HG03575 (cell line): ENCODE measurements around the gene SAPCD2.

Experiments used
- ATAC-seq: cut with Tn5 transposase; IDR thresholded peaks from one replicate; pipeline ENCODE4 v1.9.1; 2021; ENCODE audit not compliant: unreplicated experiment, insufficient number of reproducible peaks, low FRiP score; ENCODE audit errors: extremely low read depth

SAPCD2 gene

DNA sequence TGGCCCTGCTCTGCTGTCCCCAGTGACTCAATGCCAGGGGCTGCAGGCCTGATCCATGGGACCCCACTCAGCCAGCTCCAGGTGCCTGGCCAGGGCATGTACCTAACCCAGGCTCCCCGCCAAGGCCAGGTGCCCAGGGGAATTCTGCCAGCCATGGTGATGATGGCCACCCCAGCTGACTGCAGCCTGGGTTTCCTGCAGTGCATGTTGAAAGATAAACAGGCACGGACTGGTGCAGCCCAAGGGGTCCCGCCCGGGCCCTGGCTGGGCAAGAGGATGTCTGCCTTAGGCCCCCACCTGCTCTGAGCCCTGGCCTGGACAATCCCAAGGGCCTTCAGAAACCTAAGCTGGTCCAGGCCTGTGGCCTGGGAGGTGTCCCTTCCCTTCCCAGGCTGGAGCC lies 43.5 kb downstream of the SAPCD2 start:
- no peak for ATAC-seq

DNA sequence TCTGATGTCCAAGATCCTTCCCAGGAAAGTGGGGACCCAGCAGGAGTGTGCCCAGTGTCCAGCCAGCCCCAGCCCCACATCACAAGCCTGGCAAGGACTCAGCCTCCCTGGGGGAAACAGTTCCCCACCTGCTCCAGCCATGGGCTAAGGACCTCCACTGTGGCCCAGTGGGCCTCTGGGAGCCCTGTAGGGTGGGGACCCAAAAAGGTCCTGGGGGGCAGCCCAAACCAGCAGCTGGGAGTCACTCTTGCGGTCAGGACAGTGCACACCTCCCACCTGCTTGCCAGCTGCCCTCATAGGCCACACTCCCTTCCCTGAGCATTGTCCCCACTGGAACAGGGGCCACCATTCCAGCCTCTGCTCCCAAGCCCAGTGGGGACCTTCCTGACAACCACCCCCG lies 44.0 kb downstream of the SAPCD2 start:
- no peak for ATAC-seq

DNA sequence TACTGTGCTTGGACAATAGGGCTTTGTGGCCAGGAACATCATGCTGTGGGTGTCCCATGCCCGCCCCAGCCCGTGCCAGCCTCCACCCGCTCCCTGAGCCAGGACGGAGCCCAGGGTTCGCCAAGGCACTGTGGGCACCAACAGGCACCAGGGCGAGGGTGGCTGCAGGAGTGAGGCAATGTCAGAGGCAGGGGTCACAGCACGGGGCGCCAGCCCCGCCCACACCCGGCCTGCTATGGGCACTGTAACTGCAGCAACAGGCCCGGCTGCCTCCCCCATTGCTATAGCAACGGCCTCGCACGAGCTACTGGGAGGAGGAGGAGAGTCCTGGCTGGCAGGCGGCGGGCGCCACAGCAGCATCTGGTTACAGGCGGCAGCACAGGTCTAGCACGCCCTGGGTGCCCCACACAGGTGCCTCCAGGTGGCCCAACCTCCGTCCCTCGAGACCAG lies 44.8 kb downstream of the SAPCD2 start:
- no peak for ATAC-seq

DNA sequence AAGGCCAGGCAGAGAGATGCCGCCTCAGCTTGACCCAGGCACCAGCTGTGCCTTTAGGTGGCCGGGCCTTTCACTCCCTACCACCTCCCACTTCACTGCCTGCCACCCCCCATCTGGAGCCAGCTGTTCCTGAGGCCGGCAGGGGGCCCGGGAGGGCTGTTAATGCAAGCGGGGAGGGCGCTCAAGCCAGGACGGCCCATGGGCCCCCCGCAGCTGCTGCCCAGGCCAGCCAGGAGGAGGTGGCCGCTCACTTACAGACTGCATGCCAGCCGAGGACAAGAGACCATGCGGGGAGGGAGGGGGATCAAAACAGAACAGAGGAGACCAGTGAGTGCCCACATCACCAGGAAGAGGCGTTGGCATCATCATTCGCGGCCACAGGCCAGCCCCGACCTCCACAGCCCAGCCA lies 46.8 kb downstream of the SAPCD2 start:
- ATAC-seq = no peak

DNA sequence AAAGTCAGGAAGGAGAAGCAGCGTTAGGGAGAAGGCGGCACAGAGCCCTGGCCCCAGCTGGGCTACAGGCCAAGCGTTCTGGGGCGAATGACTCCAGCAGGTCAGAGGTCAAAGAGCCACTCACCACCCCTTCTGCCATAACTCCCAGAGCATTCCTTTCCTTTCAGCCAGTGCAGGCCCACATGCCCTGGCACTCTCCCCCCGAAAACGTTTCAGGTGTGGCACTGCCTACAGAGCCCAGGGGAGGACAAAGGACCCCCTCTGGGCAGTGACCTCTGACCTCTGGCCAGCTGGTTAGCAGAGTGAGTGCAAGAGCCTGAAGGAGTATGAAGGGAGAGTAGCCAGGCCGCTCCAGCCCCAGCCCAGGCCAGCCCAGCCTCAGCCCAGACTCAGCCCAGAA lies 47.2 kb downstream of the SAPCD2 start:
- no peak for ATAC-seq

DNA sequence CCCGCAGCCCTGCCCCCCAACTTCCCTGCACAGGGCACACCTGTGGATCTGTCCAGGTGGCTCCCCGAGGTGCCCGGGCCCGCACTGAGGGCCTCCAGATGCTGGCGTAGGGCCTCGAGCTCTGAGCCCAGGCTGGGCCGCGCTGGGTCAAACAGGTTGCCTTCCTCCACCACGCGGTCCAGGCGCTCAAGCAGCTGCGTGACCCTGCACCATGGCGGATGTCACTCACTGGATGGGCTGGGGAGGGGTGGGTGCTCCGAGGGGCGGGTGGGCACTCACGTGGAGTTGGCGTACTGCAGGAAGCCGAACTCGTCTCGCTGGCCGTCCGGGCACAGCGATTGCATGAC lies 47.7 kb downstream of the SAPCD2 start:
- no peak for ATAC-seq

DNA sequence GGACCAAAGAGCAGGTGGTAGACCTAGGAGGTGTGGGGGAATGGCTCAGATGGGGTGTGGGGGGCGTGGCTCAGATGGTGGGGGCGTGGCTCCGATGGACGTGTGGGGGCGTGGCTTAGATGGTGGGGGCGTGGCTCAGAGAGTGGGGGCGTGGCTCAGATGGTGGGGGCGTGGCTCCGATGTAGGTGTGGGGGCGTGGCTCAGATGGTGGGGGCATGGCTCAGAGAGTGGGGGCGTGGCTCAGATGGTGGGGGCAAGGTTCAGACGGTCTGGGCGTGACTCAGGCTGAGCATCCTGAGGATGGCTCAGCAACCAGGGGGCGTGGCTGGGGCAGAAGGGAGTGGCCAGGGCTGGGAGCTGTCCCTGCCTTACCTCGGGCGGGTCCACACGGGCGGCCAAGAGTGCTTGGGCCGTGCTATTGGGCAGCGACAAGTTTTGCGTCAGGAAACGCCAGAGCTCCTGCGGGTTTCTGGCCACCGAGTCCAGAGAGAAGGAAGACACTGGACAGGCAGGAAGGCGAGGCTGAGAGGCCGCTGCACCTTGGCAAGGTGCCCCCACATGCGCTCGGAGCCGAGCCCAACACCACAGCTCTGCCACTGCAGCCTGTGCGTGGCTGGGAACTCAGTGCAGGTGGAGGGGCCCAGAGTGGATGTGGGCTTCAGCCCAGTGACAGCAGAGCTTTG lies 48.2 kb downstream of the SAPCD2 start:
- no peak for ATAC-seq

DNA sequence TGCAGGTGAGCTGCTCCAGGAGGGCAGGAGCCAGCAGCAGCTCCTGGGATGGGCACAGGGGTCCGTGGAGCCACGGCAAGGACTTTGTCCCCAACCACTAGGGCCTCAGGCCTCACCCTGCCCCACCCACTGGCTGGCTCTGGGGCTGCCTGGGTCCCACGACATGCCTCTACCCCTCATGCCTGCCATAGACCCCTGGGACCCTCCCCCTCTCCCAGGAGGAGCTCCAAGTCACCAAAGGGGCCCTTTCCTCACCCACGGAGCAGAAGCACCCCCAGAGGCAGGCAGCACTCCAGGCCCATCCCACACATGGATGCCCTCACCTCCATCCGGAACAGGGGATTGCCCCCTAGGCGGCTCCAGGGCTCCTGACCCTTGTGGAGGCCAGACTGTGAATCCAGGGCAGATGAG lies 48.8 kb downstream of the SAPCD2 start:
- ATAC-seq = no peak

DNA sequence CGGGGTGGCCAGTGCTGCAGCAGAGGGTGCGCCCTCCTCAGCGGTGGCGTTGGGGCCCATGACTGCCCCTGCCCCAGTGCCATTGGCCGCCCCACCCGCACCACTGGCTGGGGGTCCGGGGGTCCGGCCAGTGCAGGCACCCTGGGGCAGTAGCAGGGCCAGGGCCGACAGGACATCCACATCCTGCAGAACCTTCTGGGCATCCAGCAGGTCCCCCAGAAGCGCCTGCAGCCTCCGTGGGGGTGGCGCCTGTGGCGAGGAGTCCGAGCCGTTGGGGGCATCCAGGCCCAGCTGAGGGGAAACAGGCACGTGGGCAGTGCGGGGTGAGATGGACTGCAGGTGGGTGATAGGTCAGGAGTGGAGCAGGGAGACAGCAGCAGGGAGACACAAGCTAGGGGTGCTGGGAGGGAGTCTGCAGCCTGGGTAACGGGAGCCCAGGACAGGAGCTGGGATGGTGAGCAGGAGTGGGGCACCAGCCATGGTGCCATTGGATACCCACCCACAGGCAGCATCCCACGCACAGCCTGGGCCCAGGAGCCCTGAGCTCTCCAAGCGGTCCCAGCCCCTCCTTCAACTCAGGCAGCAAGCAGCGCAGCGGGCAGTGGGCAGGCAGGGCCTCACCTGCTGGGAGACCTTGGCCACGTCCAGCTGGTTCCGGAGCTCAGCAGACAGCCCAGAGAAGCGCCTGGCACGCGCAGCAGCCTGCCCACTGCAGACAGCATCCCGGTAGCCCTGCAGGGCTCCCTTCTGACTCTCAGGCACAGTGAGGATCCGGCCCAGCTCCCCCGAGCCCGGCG lies 49.4 kb downstream of the SAPCD2 start:
- ATAC-seq = no peak

DNA sequence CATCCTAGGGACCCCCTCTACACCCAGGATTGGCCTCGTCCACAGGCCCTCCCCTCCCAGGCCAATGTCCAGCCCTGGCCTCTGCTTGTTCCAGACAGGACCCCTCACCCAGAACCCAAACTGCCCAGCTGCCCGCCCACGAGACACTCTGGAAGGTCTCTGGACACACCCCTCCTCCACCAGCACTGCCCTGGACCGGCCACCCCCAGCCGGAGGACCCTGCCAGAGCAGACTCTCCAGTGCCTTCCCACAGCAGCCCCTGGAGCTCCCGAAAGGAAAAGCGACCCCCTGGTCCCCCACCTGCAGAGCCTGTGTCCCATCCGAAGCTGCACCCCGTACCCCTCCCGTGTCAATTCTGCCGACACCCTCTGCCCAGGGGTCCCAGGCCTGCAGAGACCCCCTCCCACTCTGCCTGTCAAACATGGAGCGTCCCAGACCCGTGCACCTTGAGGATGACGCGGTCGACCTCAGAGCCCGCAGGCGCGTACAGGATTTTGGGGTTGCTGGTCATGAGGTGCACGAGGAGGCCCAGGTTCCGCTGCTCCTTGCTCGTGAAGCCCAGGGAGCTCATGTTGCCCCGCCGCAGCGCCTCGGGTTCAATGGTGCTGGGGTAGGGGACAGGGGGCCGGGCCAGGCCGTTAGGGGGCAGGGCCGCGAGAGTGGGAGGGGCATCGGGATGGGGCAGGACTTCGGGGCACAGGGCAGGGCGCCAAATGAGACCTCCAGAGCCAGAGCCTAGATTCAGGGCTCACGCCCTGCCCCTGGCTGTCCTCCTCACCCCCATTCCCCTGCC lies 50.3 kb downstream of the SAPCD2 start:
- no peak for ATAC-seq

DNA sequence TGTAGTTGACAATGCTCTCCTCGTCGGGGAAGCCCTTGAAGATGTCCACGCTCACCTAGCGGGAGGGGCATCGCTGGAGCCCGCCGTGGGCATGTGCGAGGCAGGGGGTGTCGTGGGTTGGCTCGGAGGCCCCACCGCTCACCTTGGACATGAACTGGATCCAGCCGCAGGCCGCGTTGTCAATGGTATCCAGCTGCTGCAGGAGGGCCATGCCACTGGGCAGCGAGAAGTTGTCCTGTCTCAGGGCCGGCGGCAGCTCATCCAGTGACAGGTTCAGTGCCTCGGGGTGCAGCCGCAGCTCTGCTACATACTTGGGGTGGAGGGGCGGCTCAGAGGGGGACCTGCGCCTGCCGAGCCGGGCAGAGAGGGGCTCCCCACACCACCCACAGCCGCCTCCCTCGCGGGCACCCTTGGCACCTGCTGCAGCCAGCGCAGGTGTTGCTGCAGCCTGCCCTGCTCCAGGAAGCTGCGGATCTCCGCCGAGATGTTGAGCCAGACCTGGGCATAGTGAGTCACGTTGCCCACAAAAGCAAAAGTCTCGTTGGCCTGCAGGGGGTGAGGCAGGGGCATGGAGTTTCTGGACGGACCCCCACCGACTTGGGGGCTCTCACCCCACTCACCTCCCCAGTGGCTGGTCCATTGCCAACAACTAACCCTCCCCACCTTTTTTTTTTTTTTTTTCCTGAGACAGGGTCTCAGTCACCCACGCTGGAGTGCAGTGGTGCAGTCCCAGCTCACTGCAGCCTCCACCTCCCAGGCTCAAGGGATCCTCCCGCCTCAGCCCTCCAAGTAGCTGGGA lies 51.4 kb downstream of the SAPCD2 start:
- ATAC-seq = no peak

DNA sequence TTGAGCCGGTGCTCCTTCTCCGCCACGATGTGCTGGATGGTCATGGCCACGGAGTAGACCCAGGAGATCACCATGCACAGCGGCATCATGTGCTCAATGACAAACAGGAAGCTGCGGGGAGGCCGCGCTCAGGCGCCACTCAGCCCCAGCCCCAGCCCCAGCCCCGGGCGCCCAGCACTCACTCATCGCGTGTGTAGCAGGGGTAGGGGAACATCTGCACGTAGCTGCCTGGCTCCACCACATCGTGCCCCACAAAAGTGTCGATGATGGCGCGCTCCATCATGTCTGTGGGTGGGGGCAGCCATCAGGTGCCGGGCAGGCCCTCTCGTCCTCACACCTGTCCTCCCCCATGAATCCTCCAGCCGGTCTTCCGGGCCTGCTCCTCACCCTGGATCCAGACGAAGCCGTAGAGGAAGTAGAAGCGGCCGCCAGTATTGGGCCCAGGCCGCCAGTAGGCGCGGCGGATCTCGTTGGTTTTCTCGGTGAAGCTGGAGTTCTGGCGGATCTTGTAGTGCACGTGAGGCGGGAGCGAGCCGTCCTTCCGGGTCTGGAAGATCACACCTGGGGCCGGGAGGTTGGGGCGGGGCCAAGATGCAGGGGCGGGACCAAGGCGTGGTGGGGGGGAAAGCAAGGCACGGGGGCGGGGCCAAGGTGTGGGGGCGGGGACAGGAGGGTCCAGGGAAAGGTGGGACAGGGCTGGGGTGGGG lies 52.4 kb downstream of the SAPCD2 start:
- no peak for ATAC-seq

DNA sequence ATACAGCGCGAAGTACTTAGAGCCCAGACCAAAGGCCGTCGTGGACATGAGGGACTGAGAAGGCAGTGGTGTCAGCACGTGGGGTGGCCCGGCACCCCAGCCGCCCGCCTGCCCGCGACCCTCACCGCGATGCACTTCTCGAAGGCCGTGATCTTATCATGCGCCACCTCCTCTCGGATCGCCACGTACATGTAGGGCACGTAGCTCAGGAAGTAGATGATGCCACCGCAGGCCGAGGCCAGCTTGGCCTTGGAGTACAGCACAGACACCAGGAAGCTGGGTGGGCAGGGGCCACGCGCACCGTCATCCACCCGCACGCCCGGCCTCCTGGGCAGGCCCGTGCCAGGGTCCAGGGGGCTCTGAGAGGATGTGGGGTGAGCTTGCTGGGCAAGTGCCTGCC lies 53.3 kb downstream of the SAPCD2 start:
- ATAC-seq = no peak

DNA sequence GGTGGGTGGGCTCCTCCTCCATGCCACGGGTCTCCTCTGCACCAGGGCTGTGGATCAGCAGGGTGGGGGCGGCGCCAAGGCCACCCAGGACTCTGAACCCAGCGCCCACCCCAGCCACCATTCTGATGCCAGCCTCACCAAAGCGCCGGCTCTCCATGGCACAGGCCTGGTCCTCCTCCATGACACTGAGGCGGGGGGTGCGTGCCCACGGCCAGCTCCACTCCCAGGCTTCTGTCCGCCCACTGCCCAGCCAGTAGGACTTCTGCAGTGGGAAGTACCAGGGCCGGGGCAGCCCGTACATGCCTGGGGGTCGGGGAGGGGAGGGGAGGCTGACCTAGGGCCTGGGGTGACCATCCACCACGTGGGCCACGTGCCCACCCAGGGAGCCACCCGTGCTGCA lies 53.9 kb downstream of the SAPCD2 start:
- ATAC-seq = no peak

DNA sequence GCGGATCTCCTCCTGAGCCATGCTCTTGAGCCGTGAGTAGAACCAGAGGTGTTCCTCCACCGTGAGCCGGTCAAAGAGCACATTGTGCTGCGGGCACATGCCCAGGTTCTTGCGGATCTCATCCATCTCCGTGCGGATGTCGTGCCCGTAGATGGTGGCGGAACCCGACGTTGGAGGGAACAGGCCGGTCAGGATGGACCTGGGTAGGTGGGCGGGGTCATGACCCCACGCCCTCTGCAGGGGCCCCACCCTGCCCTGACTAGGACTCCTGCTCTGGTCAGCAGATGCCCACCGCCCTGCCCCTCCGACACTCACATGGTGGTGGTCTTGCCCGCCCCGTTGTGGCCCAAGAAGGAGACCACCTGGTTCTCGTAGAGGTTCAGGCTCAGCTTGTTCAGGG lies 54.4 kb downstream of the SAPCD2 start:
- no peak for ATAC-seq

DNA sequence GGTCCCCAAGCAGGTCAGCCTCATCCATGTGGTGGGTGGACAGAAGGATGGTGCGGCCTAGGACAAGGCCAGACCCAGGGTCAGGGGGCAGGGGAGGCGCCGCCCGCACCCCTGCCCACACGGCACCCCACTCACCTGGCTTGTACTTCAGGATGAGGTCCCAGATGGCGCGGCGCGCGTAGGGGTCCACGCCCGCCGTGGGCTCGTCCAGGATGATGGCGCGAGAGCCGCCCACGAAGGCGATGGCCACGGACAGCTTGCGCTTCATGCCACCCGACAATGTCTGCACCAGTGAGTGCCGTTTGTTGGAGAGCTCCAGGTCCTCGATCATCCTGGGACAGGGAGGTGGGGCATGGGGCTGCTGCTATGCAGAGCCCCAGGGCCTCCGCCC lies 54.8 kb downstream of the SAPCD2 start:
- no peak for ATAC-seq

DNA sequence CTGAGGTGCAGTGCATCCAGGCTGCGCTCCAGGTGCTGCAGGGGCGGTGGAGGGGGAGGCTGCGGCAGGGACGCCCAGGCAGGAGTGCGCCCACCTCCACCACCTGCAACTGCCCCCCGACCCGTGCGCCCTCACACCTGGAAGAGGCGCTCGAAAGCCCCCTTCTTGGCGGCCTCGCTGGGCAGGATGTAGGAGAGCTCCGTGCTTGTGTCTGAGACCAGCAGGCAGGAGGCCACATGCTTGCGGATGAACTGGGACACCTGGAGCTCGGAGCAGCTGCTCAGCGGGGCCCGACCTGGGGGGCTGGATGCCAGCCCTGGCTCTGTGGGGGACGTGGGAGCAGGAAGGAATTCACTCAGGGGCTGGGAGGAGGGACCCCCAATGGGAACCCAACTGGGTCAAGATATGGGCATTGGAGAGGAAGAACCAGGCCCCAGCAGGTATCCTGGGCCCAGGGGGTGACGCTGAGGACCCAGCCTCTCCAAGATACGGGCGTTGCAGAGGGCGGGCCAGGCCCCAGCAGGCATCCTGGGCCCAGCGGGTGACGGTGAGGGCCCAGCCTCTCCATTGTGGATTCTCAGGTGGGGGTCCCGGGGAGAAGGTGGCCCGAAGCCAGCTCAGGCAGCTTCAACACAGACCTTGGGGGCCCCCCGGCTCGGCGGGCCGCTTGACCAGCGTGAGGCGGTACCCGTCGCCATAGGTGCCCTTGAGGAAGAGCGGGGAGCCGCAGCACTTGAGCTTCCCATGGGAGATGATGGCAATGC lies 55.4 kb downstream of the SAPCD2 start:
- no peak for ATAC-seq

DNA sequence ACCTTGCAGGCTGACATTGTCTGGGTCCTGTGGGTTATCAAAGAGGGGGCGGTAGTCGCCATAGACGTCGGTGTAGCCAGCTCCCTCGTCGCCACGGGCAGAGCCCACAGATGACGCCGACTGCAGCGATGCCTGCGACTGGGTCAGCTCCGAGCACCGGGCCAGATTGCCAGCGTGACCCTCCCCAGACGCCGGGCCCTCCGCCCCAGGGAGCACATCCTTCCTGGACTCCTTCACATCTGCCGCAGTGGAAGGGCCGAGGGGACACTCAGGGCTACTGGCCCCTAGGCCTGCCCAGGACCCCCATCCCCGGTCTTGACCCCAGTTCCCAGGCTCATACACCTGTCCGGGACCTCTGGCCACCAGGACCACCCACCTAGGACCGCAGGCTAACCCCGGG lies 56.2 kb downstream of the SAPCD2 start:
- no peak for ATAC-seq
